AML-193 (cell line): ENCODE data around the gene AMMECR1L.
"Not testable (repeated sequence)": the region's sequence is repeated elsewhere in the genome, so short reads cannot be mapped to it uniquely, and the experiment has no call there.

Source experiments
- DNase-seq, 2 experiments: peaks; one replicate each; lab custom pipeline; 2025; lab: John Stamatoyannopoulos, UW

The AMMECR1L gene

GRCh38 chr2:127885780-127886592 is at the start of gene AMMECR1L:
Gene AMMECR1L (minus strand): TSS chr2:127885956. CDS start chr2:127874234, 11,722 bp downstream.
- DNase-seq = peak; percentile 28 to 40

- DNase-seq = no peak
Measured at GRCh38 chr2:127935337-127935736, 49.6 kb upstream of the AMMECR1L start.

- DNase-seq = no peak
Measured at GRCh38 chr2:127932199-127932876, 46.6 kb upstream of the AMMECR1L start.

GRCh38 chr2:127929449-127929848 is 43.7 kb upstream of the AMMECR1L start:
- no peak for DNase-seq

- DNase-seq = no peak
Measured at GRCh38 chr2:127927384-127927783, 41.6 kb upstream of the AMMECR1L start.

GRCh38 chr2:127917916-127918315 is 32.2 kb upstream of the AMMECR1L start:
- no peak for DNase-seq

- DNase-seq = no peak
Measured at GRCh38 chr2:127913808-127914457, 28.2 kb upstream of the AMMECR1L start.

GRCh38 chr2:127911737-127912136 is 26.0 kb upstream of the AMMECR1L start:
- DNase-seq = no peak

GRCh38 chr2:127910415-127910814 is 24.7 kb upstream of the AMMECR1L start:
- DNase-seq = no peak

- DNase-seq = no peak
Measured at GRCh38 chr2:127909019-127909418, 23.3 kb upstream of the AMMECR1L start.

- not testable (repeated sequence) for DNase-seq
Measured at GRCh38 chr2:127907733-127908400, 22.1 kb upstream of the AMMECR1L start.

- no peak for DNase-seq
Measured at GRCh38 chr2:127906206-127906926, 20.6 kb upstream of the AMMECR1L start.

- no peak for DNase-seq
Measured at GRCh38 chr2:127901339-127902056, 15.7 kb upstream of the AMMECR1L start.

- DNase-seq = no peak
Measured at GRCh38 chr2:127897531-127898211, 11.9 kb upstream of the AMMECR1L start.

GRCh38 chr2:127893494-127893893 is 7.7 kb upstream of the AMMECR1L start:
- no peak for DNase-seq

GRCh38 chr2:127893033-127893432 is 7.3 kb upstream of the AMMECR1L start:
- no peak for DNase-seq

- no peak for DNase-seq
Measured at GRCh38 chr2:127891811-127892210, 6.1 kb upstream of the AMMECR1L start.

- not testable (repeated sequence) for DNase-seq
Measured at GRCh38 chr2:127890756-127891155, 5.0 kb upstream of the AMMECR1L start.

- no peak for DNase-seq
Measured at GRCh38 chr2:127888772-127889171, 3.0 kb upstream of the AMMECR1L start.

GRCh38 chr2:127887776-127888130 is 2.0 kb upstream of the AMMECR1L start:
- DNase-seq = no peak
